Measurements from ENCODE around the gene TNFRSF1A.

DNA sequence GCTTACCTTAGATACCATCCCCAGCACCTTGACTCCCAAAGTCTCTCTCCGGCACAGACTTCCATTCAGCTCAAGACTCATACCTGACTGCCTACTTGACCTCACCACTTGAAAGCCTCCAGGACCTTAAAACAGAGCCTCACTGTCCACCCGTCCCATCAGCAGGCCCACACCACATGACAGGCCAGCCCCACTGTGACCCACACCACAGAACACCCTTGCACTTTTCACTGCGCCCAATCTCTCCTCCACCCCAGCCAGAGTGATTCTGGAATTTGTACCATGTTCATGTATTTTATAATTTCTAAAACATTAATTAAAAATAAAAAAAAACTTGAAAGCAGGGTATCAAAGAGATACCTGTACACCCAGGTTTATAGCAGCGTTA lies 59.4 kb downstream of the TNFRSF1A start:
- no peak for TF ChIP-seq CTCF (IDR thresholded peaks at IDR 0.05)
- no peak for TF ChIP-seq POLR2A (IDR thresholded peaks at IDR 0.05)

Data from esophagus squamous epithelium (tissue), 4 donors.